NCI-H526 (cell line): Measurements from ENCODE around the gene MYT1.
"Not testable (repeated sequence)": the region's sequence is repeated elsewhere in the genome, so short reads cannot be mapped to it uniquely, and the experiment has no call there.

Source experiments
- DNase-seq, 2 experiments: peaks; one replicate each; lab custom pipeline; 2025; lab: John Stamatoyannopoulos, UW

MYT1 gene

DNA sequence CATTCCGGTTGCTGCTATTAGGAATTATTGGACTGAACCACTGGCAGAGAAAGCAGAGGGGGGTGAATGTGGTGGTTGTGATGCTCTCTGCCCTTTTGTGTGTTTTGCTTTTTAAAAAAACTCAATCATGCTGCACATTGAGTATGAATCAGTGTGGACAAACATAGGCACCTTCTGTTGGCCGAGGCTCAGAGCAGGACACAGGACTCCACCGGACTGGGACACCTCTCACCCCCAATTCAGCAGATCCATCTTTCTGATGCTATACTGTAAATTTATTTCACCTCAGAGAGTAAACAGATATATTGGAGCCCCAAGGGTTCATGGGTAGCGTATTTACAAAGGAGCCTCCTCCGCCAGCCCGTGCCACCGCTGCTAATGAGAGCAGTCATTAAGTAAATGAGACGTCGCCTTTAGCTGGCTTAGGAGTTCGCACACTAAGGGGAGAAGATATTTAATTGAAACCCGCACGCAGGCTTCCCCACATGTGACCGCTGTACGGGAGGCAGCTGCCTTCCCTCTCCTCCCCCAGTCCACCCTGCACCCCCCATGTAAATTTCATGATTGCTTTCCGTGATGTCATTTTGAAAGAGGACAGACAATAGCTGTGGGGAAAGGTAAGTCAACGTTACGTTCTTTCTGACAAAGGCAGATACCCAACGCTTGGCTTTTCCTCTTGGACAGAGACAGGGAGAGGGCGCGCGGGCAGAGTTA lies at the start of gene MYT1:
Gene MYT1 (plus strand): TSS at position 330 of the 714 bp plus-strand sequence. CDS start 34,410 bp downstream, outside the sequence.
- peak; percentile 97 for DNase-seq

- no peak for DNase-seq
Observed at GRCh38 chr20:64115171-64115911, 48.9 kb upstream of the MYT1 start.

- no peak for DNase-seq
Observed at GRCh38 chr20:64116016-64116415, 48.2 kb upstream of the MYT1 start.

DNA sequence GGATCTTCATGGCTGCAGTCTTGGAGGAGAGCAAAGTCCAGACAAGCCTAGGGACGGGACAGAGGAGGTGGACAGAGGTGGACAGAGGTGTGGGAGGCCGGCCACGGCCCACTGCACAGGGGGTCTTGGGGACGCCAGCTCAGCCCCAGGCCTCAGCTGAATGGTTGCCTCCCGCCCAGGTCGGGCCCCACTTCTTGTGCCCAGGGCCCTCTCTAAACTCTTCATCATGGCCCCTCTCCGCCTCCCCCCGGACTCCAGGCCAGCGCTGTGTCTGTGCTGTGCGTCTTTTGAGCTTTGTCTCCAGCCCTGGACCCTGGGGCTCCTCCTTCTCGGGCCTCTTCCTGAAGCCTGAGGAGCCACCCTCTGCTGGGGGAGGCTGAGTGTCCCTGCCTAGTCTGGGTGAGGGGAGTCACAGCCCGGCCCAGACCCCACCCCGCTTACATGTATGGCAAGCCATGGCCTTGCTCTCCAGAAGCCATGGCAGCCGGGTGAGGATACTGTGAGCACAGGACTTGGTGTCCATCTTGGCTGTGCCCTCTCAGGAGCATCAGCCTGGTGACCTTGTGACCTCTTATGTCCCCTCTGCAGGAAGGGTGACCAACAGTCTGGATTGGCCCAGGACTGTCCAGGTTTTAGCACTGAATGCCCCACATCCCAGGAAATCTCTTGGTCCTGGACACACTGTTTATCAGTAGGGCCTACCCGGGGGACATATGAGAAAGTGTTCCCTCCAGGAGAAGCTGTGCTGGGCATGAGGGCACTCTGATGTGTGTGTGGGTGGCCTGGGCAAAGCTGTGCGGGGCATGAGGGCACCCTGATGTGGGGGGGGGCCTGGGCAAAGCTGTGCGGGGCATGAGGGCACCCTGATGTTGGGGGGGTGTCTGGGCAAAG lies 47.5 kb upstream of the MYT1 start:
- DNase-seq, result no peak

GRCh38 chr20:64117432-64117777 lies 46.8 kb upstream of the MYT1 start:
- DNase-seq, result not testable (repeated sequence)

- no peak for DNase-seq
Observed at GRCh38 chr20:64119301-64119680, 45.0 kb upstream of the MYT1 start.

GRCh38 chr20:64119681-64120341 lies 44.4 kb upstream of the MYT1 start:
- DNase-seq, result no peak

- DNase-seq, result no peak
Observed at GRCh38 chr20:64121586-64121985, 42.7 kb upstream of the MYT1 start.

- not testable (repeated sequence) for DNase-seq
Observed at GRCh38 chr20:64122927-64123326, 41.3 kb upstream of the MYT1 start.

GRCh38 chr20:64123517-64123916 lies 40.7 kb upstream of the MYT1 start:
- DNase-seq, result not testable (repeated sequence)

GRCh38 chr20:64129146-64129782 lies 35.0 kb upstream of the MYT1 start:
- DNase-seq, result no peak

DNA sequence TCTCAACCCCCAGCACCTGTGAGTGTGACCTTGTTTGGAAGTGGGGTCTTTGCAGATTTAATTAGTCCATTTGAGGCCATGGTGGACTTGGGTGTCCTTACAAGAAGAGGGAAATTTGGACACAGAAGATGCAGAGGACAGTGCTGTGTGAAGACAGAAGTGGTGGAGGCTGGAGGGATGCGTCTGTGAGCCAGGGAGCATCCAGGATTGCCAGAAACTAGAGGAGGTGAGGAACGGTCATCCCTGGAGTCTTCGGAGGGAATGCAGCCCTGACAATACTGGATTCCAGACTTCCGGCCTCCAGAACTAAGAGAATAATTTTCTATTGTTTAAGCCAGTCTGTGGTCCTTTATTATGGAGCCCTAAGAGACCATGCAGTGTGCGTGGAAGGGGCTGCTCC lies 34.0 kb upstream of the MYT1 start:
- no peak for DNase-seq

- DNase-seq, result no peak
Observed at GRCh38 chr20:64130876-64131275, 33.4 kb upstream of the MYT1 start.

DNA sequence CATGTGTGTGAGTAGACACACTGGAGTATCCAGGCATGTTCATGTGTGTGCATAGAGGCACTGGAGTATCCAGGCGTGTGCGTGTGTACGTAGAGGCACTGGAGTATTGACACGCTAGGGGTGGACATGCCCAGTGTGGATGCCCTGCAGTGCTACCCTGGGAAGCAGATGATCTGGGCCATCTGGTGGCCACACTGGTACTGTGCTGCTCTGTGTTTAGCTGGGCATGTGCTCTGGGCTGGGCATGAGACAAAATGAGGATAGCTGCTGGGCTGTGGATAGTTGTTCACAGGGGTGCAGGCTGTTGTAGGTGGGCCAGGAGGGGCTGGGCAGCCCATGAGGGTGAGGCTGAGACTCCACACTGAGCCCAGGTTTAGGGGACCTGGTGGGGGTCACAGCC lies 32.8 kb upstream of the MYT1 start:
- DNase-seq, result peak in 1 of 2 experiments; percentile 63

GRCh38 chr20:64133951-64134407 lies 30.3 kb upstream of the MYT1 start:
- DNase-seq, result peak in 1 of 2 experiments; percentile 40

DNA sequence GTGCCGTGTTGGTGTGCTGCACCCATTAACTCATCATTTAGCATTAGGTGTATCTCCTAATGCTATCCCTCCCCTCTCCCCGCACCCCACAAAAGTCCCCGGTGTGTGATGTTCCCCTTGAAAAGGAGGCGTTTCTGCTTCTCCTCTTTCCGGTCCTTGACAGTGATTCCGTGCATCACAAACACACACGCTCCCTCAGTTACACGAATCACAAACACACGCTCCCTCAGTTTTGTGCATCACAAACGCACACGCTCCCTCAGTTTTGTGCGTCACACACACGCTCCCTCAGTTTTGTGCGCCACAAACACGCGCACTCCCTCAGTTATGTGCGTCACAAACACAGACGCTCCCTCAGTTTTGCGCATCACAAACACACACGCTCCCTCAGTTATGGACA lies 29.5 kb upstream of the MYT1 start:
- not testable (repeated sequence) for DNase-seq

DNA sequence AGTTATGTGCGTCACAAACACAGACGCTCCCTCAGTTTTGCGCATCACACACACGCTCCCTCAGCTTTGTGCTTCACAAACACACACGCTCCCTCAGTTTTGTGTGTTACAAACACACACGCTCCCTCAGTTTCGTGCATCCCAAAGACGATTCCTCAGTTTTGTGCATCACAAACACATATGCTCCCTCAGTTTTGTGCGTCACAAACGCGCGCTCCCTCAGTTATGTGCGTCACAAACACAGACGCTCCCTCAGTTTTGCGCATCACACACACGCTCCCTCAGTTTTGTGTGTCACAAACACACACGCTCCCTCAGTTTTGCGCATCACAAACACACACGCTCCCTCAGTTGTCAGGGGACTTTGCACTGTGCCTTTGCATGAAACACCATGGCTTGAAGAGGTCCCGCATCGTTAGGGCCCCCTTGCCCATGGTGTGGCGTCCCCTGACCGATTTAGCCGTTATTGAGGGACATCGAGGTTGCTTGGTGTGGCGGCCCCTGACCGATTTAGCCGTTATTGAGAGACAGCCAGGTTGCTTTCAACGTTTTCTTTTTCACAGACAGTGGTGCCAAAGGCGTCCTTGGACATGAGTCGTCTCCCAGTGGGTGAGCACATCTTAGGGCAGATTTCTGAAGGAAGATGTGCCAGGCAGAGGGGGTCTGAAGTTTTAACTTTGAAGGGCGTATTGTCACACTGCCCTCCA lies 28.1 kb upstream of the MYT1 start:
- no peak for DNase-seq

- DNase-seq, result no peak
Observed at GRCh38 chr20:64137598-64138031, 26.6 kb upstream of the MYT1 start.

DNA sequence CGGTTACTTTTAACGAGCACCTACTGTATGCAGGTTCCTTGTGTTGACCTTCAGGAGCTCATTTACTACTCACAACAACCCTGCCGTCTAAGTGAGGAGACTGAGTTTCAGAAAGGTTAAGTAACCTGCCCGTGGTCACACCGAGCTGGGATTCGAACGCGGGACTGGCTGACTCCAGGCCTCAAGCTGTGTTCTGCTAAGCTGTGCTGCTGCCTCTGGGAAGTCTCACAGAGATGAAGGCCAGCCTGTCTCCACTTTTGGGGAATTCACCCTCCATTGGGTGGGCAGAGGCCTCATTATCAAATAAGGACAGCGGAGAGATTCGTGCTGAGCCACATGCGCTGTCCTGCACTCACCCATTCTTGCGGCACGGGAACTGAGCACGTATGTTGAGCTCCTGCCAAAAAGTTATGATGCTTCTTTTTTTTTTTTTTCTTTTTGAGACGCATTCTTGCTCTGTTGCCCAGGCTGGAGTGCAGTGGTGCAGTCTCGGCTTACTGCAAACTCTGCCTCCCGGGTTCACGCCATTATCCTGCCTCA lies 25.9 kb upstream of the MYT1 start:
- DNase-seq, result no peak
